ENCODE measurements around the gene LRMDA.

The LRMDA gene

DNA sequence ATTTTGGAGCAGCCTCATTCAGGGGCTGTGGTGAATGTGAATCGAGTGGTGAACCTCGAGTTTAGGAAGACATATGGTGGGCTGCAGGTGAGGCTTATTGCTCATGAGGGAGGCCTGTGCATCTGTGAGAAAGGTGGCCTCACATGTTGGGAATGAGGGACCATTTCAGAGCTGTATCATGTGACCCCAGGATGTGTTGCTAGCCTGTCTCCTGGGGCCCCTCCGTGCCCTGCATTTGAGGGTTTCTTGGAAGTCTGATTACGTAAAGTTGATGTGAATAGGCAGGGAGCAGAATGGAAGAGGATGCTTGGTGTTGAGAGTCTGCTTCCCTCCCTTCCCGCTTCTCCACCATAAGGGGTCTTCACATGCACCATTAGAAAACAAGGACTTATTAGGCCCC, 569.1 kb downstream of the LRMDA start:
- Histone ChIP-seq H3F3A (ENCODE audit: low read depth) (no peaks in the 10 kb centered on the region), H3K4me2 (ENCODE audit: low read depth, low read length, poor library complexity, severe bottlenecking) (no peak overlapping the region), H3K9ac (ENCODE audit: low read depth, low read length, poor library complexity, severe bottlenecking) (no peak overlapping the region), H4K20me1 (ENCODE audit: insufficient read depth, low read length, poor library complexity, severe bottlenecking) (no peaks in the 10 kb centered on the region), H3K9me2 (replicated peaks; ENCODE audit: low read depth, low read length) (no peaks in the 10 kb centered on the region), H3K79me2 (ENCODE audit: insufficient read depth, low read length) (no peaks in the 10 kb centered on the region), H3K4me3 (ENCODE audit: low read length, poor library complexity, severe bottlenecking) (no peak overlapping the region), H3K27me3 (ENCODE audit: insufficient read depth, low read length, poor library complexity, severe bottlenecking) (no peaks in the 10 kb centered on the region), H3K9me3 (ENCODE audit: insufficient read depth, low read depth, low read length) (no peaks in the 10 kb centered on the region), H3K36me3 (ENCODE audit: insufficient read depth, low read length) (no peaks in the 10 kb centered on the region), H2AFZ (ENCODE audit: low read length) (no peak overlapping the region), H3K4me1 (ENCODE audit: insufficient read depth, low read length, poor library complexity, severe bottlenecking) (no peaks in the 10 kb centered on the region)
- no peak for TF ChIP-seq EZH2phosphoT487 (IDR thresholded peaks at IDR 0.05; ENCODE audit: borderline replicate concordance)
- TF ChIP-seq, protein P1, sequence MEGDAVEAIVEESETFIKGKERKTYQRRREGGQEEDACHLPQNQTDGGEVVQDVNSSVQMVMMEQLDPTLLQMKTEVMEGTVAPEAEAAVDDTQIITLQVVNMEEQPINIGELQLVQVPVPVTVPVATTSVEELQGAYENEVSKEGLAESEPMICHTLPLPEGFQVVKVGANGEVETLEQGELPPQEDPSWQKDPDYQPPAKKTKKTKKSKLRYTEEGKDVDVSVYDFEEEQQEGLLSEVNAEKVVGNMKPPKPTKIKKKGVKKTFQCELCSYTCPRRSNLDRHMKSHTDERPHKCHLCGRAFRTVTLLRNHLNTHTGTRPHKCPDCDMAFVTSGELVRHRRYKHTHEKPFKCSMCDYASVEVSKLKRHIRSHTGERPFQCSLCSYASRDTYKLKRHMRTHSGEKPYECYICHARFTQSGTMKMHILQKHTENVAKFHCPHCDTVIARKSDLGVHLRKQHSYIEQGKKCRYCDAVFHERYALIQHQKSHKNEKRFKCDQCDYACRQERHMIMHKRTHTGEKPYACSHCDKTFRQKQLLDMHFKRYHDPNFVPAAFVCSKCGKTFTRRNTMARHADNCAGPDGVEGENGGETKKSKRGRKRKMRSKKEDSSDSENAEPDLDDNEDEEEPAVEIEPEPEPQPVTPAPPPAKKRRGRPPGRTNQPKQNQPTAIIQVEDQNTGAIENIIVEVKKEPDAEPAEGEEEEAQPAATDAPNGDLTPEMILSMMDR (conservative IDR thresholded peaks at IDR 0.05; ENCODE audit: low read length) = no peak

DNA sequence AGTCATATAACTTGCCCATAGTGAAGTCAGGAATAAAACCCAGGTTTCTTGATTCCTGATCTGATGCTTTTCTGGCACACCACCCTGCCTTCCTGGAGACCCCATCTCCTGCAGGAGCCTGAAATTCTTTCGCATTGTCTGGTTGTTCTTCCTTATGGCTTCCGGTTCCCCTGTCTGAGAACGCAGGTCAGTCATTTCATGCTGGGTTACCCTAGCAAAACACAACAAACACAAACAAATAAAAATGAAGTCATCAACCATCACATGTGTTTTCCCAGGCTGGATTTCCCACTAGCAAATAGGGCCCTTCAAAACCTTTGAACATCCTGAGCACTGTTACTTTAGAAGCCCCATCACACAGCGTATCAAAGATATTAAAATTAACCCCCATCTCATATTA, 569.6 kb downstream of the LRMDA start:
- no peak overlapping the region for H2AFZ ChIP-seq (ENCODE audit: low read length)
- H3F3A ChIP-seq (ENCODE audit: low read depth) = no peaks in the 10 kb centered on the region
- no peaks in the 10 kb centered on the region for H4K20me1 ChIP-seq (ENCODE audit: insufficient read depth, low read length, poor library complexity, severe bottlenecking)
- TF ChIP-seq, protein P1 (conservative IDR thresholded peaks at IDR 0.05; ENCODE audit: low read length) = no peak
- no peak for TF ChIP-seq EZH2phosphoT487 (IDR thresholded peaks at IDR 0.05; ENCODE audit: borderline replicate concordance)
- H3K9ac ChIP-seq (ENCODE audit: low read depth, low read length, poor library complexity, severe bottlenecking) = no peak overlapping the region
- H3K4me2 ChIP-seq (ENCODE audit: low read depth, low read length, poor library complexity, severe bottlenecking) = no peak overlapping the region
- no peaks in the 10 kb centered on the region for H3K36me3 ChIP-seq (ENCODE audit: insufficient read depth, low read length)
- no peaks in the 10 kb centered on the region for H3K9me3 ChIP-seq (ENCODE audit: insufficient read depth, low read depth, low read length)
- H3K4me3 ChIP-seq (ENCODE audit: low read length, poor library complexity, severe bottlenecking) = no peak overlapping the region
- H3K9me2 ChIP-seq (replicated peaks; ENCODE audit: low read depth, low read length) = no peaks in the 10 kb centered on the region
- no peaks in the 10 kb centered on the region for H3K4me1 ChIP-seq (ENCODE audit: insufficient read depth, low read length, poor library complexity, severe bottlenecking)
- H3K79me2 ChIP-seq (ENCODE audit: insufficient read depth, low read length) = no peaks in the 10 kb centered on the region
- H3K27me3 ChIP-seq (ENCODE audit: insufficient read depth, low read length, poor library complexity, severe bottlenecking) = no peaks in the 10 kb centered on the region

DNA sequence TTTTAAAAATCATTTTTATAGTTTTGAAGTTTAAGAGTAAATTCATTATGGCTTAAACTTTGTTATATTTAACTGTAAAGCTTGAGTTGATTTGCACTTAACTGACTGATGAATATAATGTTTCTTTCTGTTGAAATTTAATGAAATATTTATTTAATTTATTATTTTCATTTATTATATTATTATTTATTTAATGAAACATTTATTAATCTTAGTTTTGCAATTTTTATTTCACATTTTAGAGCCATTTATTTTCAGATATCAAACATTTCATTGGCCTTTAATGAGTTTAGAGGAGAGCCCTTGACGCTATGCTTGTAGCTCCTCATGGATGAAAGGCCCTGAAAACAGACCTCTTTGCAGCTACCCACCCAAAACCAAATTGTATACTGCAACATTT, 570.0 kb downstream of the LRMDA start:
- Histone ChIP-seq H2AFZ (ENCODE audit: low read length) (no peak overlapping the region), H3K9me3 (ENCODE audit: insufficient read depth, low read depth, low read length) (no peaks in the 10 kb centered on the region), H3K4me3 (ENCODE audit: low read length, poor library complexity, severe bottlenecking) (no peak overlapping the region), H3K27me3 (ENCODE audit: insufficient read depth, low read length, poor library complexity, severe bottlenecking) (no peaks in the 10 kb centered on the region), H3K4me2 (ENCODE audit: low read depth, low read length, poor library complexity, severe bottlenecking) (no peak overlapping the region), H3K9me2 (replicated peaks; ENCODE audit: low read depth, low read length) (no peaks in the 10 kb centered on the region), H3F3A (ENCODE audit: low read depth) (no peaks in the 10 kb centered on the region), H4K20me1 (ENCODE audit: insufficient read depth, low read length, poor library complexity, severe bottlenecking) (no peaks in the 10 kb centered on the region), H3K36me3 (ENCODE audit: insufficient read depth, low read length) (no peaks in the 10 kb centered on the region), H3K79me2 (ENCODE audit: insufficient read depth, low read length) (no peaks in the 10 kb centered on the region), H3K4me1 (ENCODE audit: insufficient read depth, low read length, poor library complexity, severe bottlenecking) (no peaks in the 10 kb centered on the region), H3K9ac (ENCODE audit: low read depth, low read length, poor library complexity, severe bottlenecking) (no peak overlapping the region)
- TF ChIP-seq EZH2phosphoT487 (IDR thresholded peaks at IDR 0.05; ENCODE audit: borderline replicate concordance) = no peak
- TF ChIP-seq, protein P1 (conservative IDR thresholded peaks at IDR 0.05; ENCODE audit: low read length) = no peak

All from Loucy (cell line).